SU-DHL-6 (cell line): Measurements from ENCODE around the gene SRP68.

Experiments
- EZH2phosphoT487 ChIP-seq: fragments of 200-600 bp; sonication (generic), shearing (Covaris generic); conservative IDR thresholded peaks from 2 replicates; pipeline ENCODE4 v1.6.1; 2018; ENCODE audit warnings: mild to moderate bottlenecking, antibody characterized with exemption, low read length, moderate library complexity, mixed read lengths
- TF ChIP-seq, protein P1 (sequence below): fragments of 200-600 bp; sonication (generic); IDR thresholded peaks from one replicate; pipeline ENCODE4 v1.5.1; 2017; ENCODE audit warnings: antibody characterized with exemption, mild to moderate bottlenecking, low read length, moderate library complexity; ENCODE audit not compliant: insufficient read depth, poor library complexity, severe bottlenecking

DNA sequence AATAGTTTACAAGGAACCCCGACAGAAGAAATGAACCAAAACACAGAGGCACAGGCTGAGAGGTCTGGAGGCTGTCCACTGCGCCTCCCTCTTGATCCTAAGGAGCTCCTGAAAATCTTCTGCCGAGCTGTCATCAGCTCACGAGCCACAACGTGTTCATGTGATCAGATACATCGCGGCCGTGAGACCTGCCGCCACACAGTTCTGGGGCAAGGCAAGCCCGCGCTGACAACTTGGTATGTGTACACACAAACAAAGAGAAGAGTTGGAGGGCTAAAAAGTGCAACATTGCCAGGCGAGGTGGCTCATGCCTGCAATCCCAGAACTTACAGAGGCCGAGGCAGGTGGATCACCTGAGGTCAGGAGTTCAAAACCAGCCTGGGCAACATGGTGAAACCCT lies 23.6 kb upstream of the SRP68 start:
- TF ChIP-seq, protein P1, sequence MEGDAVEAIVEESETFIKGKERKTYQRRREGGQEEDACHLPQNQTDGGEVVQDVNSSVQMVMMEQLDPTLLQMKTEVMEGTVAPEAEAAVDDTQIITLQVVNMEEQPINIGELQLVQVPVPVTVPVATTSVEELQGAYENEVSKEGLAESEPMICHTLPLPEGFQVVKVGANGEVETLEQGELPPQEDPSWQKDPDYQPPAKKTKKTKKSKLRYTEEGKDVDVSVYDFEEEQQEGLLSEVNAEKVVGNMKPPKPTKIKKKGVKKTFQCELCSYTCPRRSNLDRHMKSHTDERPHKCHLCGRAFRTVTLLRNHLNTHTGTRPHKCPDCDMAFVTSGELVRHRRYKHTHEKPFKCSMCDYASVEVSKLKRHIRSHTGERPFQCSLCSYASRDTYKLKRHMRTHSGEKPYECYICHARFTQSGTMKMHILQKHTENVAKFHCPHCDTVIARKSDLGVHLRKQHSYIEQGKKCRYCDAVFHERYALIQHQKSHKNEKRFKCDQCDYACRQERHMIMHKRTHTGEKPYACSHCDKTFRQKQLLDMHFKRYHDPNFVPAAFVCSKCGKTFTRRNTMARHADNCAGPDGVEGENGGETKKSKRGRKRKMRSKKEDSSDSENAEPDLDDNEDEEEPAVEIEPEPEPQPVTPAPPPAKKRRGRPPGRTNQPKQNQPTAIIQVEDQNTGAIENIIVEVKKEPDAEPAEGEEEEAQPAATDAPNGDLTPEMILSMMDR = no peak
- TF ChIP-seq EZH2phosphoT487 = no peak
